Parathyroid adenoma (tissue), 2 donors: ENCODE data around the gene PRRC1.

Source experiments
- H2AFZ ChIP-seq: fragments of 300-600 bp; sonication (generic); one replicate; pipeline ENCODE4 v1.7.0; 2017; ENCODE audit warnings: antibody characterized with exemption, mild to moderate bottlenecking
- H3K27ac ChIP-seq: fragments of 300-600 bp; sonication (generic); one replicate; pipeline ENCODE4 v1.7.0; 2017
- H3K27me3 ChIP-seq: fragments of 300-600 bp; sonication (generic); one replicate; pipeline ENCODE4 v1.7.0; 2017; ENCODE audit warnings: low read length; ENCODE audit not compliant: control insufficient read depth, insufficient read depth
- H3K36me3 ChIP-seq: fragments of 300-600 bp; sonication (generic); one replicate; pipeline ENCODE4 v1.7.0; 2017; ENCODE audit warnings: low read length; ENCODE audit not compliant: control insufficient read depth, insufficient read depth
- H3K4me1 ChIP-seq: fragments of 300-600 bp; sonication (generic); one replicate; pipeline ENCODE4 v1.7.0; 2017; ENCODE audit warnings: control low read depth
- H3K4me2 ChIP-seq: fragments of 300-600 bp; sonication (generic); one replicate; pipeline ENCODE4 v1.7.0; 2017; ENCODE audit warnings: low read length
- H3K4me3 ChIP-seq: fragments of 300-600 bp; sonication (generic); one replicate; pipeline ENCODE4 v1.7.0; 2017; ENCODE audit warnings: low read depth, low read length
- H3K79me2 ChIP-seq: fragments of 300-600 bp; sonication (generic); one replicate; pipeline ENCODE4 v1.7.0; 2017; ENCODE audit warnings: control low read depth
- H3K9ac ChIP-seq: fragments of 300-600 bp; sonication (generic); one replicate; pipeline ENCODE4 v1.7.0; 2017; ENCODE audit warnings: mild to moderate bottlenecking
- H3K9me3 ChIP-seq: fragments of 300-600 bp; sonication (generic); one replicate; pipeline ENCODE4 v1.7.0; 2017; ENCODE audit warnings: low read length; ENCODE audit not compliant: control insufficient read depth
- TF ChIP-seq, protein P1 (sequence below): fragments of 300-600 bp; sonication (generic); IDR thresholded peaks from one replicate; pipeline ENCODE4 v1.7.0; 2017; ENCODE audit warnings: antibody characterized with exemption, mild to moderate bottlenecking
- donor health status: primary hyperparathyroidism.

The PRRC1 gene

DNA sequence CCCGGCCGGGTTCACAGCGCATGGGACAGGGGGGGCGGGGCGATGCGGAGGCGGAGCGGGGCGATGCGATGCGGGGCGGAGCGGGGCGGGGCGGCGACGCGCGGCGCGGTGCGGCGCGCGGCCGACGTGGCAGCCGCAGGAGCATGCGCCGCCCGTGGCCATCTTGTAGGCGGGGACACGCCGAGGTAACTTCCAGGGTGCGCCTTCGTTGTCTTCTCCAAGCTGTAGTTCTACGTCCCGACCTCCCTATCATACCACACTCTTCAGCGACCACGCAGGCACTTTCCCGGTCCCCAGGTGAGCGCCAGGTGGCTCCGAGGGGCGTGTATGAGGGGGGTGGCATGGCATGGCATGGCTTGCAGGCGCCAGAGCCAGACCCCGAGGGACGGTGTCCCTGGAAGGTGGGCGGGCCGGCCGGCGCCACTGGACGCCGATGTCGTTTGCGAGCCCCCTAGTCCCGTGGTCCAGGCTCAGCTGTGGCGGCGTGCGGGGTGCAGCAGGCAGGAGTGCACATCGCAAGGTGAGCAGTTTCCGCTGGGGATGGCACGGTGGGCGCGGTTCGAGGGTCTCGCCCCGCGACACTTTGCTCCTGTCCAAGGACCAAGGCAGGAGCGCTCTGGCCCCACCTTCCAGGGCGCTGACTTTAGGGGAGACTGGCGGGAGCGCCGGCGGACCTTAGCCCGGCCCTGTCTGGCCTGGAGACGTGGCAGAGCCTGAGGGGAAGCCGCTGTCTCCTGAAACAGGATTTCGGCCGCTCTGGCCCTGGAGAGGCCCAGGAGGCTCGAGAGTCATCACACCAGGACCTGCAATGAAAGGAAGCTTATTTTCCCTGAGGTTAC, at the start of gene PRRC1:
Gene PRRC1 (plus strand): TSS at position 161 of the 839 bp plus-strand sequence. CDS start 5,840 bp downstream, outside the sequence.
- peaks cover 16% of the 10 kb centered on the region for H3K4me1 ChIP-seq
- peak within 1 kb of the TSS; percentile 83 for H3K4me2 ChIP-seq
- H3K9me3 ChIP-seq: no peaks in the 10 kb centered on the region
- H3K9ac ChIP-seq: peak within 1 kb of the TSS; percentile 90
- TF ChIP-seq, protein P1, sequence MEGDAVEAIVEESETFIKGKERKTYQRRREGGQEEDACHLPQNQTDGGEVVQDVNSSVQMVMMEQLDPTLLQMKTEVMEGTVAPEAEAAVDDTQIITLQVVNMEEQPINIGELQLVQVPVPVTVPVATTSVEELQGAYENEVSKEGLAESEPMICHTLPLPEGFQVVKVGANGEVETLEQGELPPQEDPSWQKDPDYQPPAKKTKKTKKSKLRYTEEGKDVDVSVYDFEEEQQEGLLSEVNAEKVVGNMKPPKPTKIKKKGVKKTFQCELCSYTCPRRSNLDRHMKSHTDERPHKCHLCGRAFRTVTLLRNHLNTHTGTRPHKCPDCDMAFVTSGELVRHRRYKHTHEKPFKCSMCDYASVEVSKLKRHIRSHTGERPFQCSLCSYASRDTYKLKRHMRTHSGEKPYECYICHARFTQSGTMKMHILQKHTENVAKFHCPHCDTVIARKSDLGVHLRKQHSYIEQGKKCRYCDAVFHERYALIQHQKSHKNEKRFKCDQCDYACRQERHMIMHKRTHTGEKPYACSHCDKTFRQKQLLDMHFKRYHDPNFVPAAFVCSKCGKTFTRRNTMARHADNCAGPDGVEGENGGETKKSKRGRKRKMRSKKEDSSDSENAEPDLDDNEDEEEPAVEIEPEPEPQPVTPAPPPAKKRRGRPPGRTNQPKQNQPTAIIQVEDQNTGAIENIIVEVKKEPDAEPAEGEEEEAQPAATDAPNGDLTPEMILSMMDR: no peak
- peak within 1 kb of the TSS; percentile 96 for H2AFZ ChIP-seq
- H3K4me3 ChIP-seq: peak within 1 kb of the TSS; percentile 96
- H3K27me3 ChIP-seq: no peaks in the 10 kb centered on the region
- peak within 1 kb of the TSS; percentile 81 for H3K27ac ChIP-seq
- H3K79me2 ChIP-seq: peaks cover 28% of the 10 kb centered on the region
- H3K36me3 ChIP-seq: no peaks in the 10 kb centered on the region

DNA sequence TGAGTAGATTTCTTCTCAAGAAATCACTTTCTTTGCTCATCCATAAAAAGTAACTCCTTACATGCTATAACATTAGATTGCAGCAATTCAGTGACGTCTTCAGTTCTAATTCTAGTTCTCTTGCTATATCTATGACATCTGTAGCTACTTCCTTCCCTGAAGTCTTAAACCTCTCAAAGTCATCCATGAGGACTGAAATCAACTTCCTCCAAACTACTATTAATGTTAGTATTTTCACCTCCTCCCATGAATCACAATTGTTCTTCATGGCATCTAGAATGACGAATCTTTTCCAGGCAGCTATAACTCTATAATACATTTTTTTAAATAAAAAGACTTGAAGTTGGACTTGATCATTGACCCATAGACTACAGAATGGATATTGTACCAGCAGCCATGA, 46.2 kb upstream of the PRRC1 start:
- no peaks in the 10 kb centered on the region for H3K36me3 ChIP-seq
- H3K9ac ChIP-seq: no peak overlapping the region
- no peaks in the 10 kb centered on the region for H3K27me3 ChIP-seq
- H3K9me3 ChIP-seq: no peaks in the 10 kb centered on the region
- H3K4me3 ChIP-seq: no peak overlapping the region
- no peak overlapping the region for H3K27ac ChIP-seq
- no peaks in the 10 kb centered on the region for H3K4me1 ChIP-seq
- H2AFZ ChIP-seq: no peak overlapping the region
- no peak overlapping the region for H3K4me2 ChIP-seq
- TF ChIP-seq, protein P1: no peak
- H3K79me2 ChIP-seq: no peaks in the 10 kb centered on the region

DNA sequence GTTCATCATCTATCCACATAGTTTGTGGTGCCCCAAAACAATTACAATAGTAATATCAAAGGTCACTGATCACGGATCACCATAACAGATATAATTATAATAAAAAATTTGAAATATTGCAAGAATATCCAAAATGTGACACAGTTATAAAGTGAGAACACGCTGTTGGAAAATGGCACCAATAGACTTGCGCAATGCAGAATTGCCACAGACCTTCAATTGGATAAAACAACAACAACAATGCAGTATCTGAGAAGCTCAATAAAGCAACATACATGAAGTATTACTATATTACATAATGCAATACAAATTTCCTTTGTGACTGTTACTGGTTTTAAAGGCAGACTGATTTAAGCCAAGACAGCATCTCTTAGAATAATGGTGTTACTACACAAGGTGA, 44.7 kb upstream of the PRRC1 start:
- Histone ChIP-seq H3K4me3 (no peak overlapping the region), H3K4me1 (no peaks in the 10 kb centered on the region), H3K27me3 (no peaks in the 10 kb centered on the region), H3K9me3 (no peaks in the 10 kb centered on the region), H3K79me2 (no peaks in the 10 kb centered on the region), H3K9ac (no peak overlapping the region), H3K36me3 (no peaks in the 10 kb centered on the region), H2AFZ (no peak overlapping the region), H3K27ac (no peak overlapping the region), H3K4me2 (no peak overlapping the region)
- TF ChIP-seq, protein P1: no peak

DNA sequence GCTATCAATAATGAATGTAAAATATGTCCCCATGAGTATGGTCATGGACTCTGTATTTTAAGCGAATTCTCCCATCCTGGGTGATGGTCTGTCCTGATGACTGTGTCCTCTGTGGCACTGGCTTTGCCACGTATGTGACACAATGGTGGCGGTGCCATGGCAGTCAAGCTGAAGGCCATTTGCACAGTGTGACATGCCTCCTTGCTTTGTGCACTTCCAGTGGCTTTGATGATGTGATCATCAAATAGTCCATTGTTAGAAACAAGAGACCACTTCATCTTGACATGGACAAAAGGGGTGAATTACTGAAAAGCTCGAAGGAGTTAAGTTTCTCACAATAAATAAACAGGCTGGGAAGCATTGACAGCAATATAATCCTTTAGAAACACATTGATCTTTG, 31.0 kb upstream of the PRRC1 start:
- H3K4me1 ChIP-seq: no peaks in the 10 kb centered on the region
- H3K36me3 ChIP-seq: no peaks in the 10 kb centered on the region
- H3K27me3 ChIP-seq: no peaks in the 10 kb centered on the region
- no peak overlapping the region for H2AFZ ChIP-seq
- H3K9me3 ChIP-seq: no peaks in the 10 kb centered on the region
- H3K4me3 ChIP-seq: no peak overlapping the region
- H3K27ac ChIP-seq: no peak overlapping the region
- H3K9ac ChIP-seq: no peak overlapping the region
- TF ChIP-seq, protein P1: no peak
- no peak overlapping the region for H3K4me2 ChIP-seq
- no peaks in the 10 kb centered on the region for H3K79me2 ChIP-seq
